HG03354 (cell line): ENCODE results near the gene DDIAS.
"Not testable (repeated sequence)": the region's sequence is repeated elsewhere in the genome, so short reads cannot be mapped to it uniquely, and the experiment has no call there.

ENCODE experiments used
- ATAC-seq: cut with Tn5 transposase; IDR thresholded peaks from one replicate; pipeline ENCODE4 v1.9.1; 2021; ENCODE audit warnings: mild to moderate bottlenecking; ENCODE audit not compliant: unreplicated experiment, poor library complexity, severe bottlenecking

The DDIAS gene

GRCh38 chr11:82955736-82956453, 54.4 kb downstream of the DDIAS start:
- ATAC-seq, result not testable (repeated sequence)

DNA sequence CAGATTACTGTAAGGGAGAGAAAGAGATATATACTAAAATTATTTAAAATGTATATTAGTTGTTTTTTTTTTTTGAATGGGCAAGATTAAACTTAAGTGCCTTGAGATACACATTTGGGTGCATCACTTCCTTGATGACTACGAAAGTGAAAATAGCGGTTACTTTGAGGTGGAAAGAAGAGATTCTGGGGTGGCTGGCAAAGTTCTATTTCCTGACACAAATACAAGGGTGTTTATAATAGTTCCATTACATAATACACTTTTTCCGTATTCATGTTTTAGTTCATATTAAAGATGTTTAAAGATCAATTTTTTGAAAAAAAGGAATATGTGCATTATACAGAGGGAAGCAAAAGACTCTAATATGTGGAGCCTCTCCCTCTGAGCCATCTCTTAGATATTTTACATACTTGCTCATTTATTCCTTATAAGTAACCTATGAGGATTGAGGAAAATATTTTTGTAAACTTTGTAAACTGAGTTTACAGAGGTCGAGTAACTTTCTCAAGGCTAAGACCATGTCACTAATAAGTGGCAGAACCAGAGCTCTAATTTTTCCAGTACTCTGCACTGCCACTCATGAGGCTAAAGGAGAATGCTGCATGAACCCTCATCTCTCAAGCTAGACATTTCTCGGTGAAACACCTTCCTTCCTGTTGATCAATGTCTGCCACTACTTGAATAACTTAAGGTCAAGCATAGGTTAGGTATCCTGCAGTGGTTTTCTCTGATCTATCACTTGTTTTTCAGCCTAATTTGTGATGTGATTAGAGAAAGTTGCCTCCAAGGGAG, 58.6 kb downstream of the DDIAS start:
- peak; percentile 89 for ATAC-seq

GRCh38 chr11:82960779-82961143, 59.2 kb downstream of the DDIAS start:
- ATAC-seq, result peak; percentile 44

GRCh38 chr11:82962021-82962420, 60.5 kb downstream of the DDIAS start:
- not testable (repeated sequence) for ATAC-seq

DNA sequence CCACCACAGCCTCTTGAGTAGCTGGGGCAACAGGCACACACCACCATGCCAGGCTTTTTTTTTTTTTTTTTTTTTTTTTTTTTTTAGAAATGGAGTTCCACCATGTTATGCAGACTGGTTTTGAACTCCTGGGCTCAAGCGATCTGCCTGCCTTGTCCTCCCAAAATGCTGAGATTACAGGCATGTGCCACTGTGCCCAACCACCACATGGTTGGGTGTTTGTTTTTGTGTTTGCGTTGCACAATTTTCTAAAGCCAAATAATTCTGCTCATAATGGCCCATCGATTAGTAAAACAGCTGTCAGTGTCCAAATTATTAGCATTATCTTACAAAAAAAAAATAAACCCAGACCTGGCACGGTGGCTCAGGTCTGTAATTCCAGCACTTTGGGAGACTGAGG, 65.8 kb downstream of the DDIAS start:
- ATAC-seq, result no peak

- peak; percentile 96 for ATAC-seq
Observed at GRCh38 chr11:82969811-82970210, 68.3 kb downstream of the DDIAS start.

GRCh38 chr11:82970507-82971083, 69.1 kb downstream of the DDIAS start:
- not testable (repeated sequence) for ATAC-seq

- peak; percentile 49 for ATAC-seq
Observed at GRCh38 chr11:82971519-82971946, 70.0 kb downstream of the DDIAS start.

- ATAC-seq, result no peak
Observed at GRCh38 chr11:82972103-82972502, 70.6 kb downstream of the DDIAS start.

DNA sequence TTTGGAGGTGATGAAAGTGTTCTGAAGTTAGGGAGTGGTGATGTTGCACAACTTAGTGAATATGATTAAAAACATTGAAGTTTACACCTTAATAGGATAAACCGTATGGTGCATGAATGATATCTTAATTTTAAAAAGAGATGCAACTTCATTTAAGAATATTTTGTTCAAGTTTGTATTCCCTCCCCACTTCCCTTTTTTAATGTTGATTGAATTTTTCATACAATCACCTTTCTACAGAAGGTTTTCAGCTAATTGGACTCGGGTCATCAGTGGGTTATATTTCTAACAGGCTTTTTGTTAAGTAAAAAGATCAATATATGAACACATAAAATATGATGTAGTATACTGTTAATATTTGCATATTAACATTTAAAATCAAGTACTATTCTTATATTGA, 72.6 kb downstream of the DDIAS start:
- no peak for ATAC-seq

DNA sequence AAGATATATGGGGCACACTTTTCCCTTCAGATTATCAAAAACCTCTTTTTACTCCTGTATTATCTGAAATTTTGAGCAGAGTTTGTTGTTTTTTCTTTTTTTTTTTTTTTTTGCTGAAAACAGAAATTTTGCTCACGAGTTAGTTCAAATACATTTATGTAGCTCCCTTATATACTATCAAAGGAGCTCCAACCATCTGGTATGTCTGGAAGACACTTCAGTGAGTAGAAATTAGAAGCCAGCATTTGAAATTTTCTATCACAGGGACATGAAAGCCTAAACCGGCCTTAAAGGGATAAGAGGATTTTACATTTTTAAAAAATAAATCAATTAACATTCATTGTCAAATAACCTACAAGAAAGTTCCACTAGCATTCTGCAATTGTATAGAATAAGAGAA, 73.3 kb downstream of the DDIAS start:
- ATAC-seq, result no peak

- no peak for ATAC-seq
Observed at GRCh38 chr11:82975882-82976281, 74.3 kb downstream of the DDIAS start.

GRCh38 chr11:82976786-82977185, 75.2 kb downstream of the DDIAS start:
- no peak for ATAC-seq

GRCh38 chr11:82978422-82979099, 77.0 kb downstream of the DDIAS start:
- no peak for ATAC-seq

DNA sequence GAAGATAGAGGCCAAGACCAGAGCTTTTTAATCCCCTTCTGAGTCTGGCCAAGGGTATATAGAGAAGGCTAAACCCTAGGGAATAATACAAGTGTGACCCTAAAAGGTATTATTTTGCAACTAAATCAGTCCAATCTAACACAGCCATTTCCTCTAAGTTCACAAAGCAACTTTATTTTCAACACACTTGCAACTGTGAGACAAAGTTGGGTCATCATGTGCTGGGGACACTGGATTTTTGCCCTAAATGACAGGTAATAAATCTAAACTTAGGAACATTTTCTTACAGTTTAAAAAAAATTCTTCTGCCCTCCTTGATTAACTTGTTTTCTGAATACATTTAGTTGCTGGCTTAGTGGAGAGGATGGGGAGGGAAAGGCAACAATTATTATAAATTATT, 78.3 kb downstream of the DDIAS start:
- ATAC-seq, result no peak

DNA sequence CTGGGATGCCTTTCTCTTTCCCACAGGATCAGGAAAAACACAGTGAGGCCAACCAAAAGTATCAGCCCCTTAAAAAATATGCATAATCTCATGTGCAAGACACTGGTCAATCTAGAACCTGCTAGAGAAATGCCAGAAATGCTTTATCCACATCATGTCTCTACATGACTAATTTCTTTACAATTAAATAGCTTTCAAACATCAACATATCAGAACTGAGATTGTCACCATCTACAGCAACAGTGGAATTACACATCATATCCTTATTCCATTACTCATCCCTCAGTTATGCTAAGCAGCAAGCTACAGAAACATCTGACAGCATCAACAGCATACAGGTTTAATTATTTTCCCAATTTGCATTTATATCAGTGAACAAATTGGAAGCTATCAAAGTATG, 78.8 kb downstream of the DDIAS start:
- ATAC-seq, result no peak

DNA sequence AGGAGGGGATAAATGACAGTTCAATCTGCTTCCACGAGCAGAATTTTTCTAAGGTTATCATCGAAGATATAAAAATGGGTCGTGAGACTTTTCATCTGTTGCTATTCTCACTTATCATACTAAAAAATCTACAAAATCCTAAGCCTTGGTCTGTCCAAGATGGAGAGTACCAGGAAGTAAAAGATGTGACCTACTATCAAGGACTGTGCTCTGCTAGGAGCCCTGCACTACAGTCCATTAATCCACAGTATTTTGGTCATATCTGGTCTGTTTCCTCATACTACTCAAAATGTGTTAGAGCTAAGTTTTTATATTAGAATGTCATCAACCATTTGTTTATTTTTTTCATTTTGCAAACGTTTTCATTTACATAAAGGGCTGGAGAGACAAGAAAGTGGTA, 79.4 kb downstream of the DDIAS start:
- ATAC-seq, result no peak

DNA sequence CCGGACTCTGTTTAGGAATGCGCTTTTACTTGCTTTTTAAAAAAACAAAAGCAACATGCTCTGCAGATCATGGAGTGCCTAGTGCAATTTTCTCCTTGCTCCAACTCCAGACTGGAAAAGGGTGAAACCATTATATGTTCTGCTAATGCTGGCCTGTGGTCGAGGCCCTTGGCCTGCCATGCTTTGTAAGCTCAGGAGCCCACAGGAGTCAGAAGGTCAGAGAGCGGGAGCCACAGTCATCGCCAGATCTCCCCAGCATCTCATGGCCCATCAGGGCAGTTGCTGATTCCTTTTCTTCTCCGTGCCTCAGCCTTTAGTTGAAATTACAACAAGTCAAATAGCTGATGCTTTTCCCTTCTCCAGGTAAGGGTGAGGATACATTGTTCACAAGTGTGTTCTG, 80.3 kb downstream of the DDIAS start:
- ATAC-seq, result no peak
